GM13976 (cell line): ENCODE results near the gene PIP4K2B.

Experiments
- DNase-seq: peaks from one replicate; pipeline ENCODE4 v3.0.0; 2012; ENCODE audit warnings: low spot score
- CTCF ChIP-seq: IDR thresholded peaks from 2 replicates; pipeline ENCODE4 v1.5.1; 2012; ENCODE audit warnings: borderline replicate concordance, mild to moderate bottlenecking; ENCODE audit not compliant: insufficient read depth; ENCODE audit errors: extremely low read depth, missing control alignments, control extremely low read depth
- in situ Hi-C: fragments of 300-500 bp; cut with MboI; formaldehyde crosslinking; loops from one replicate; pipeline ENCODE4 v1.12.0; 2022; ENCODE audit warnings: low sequenced_read_pairs, mixed read lengths, inconsistent platforms; ENCODE audit not compliant: unreplicated experiment

Gene PIP4K2B

DNA sequence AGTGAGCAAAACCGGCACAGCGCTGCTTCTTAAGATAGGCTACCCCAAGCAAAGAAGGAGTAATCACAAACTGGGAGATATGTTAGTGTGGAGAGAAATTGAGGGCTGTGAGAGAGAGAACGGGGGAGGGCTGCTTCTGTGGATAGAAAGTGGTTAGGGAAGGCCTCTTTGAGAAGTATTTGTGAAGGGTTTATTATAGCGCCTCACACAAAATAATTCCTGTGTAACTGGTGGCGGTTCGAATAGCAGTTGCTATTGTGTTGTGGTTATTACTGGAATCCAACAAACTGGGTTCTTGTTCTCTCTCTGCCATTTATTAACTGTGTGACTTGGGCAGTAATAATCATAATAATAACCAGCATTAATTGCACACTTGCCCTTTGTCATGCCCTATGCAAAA, 78.4 kb downstream of the PIP4K2B start:
- in situ Hi-C loops: no loop called here
- DNase-seq: no peak
- TF ChIP-seq CTCF: no peak

DNA sequence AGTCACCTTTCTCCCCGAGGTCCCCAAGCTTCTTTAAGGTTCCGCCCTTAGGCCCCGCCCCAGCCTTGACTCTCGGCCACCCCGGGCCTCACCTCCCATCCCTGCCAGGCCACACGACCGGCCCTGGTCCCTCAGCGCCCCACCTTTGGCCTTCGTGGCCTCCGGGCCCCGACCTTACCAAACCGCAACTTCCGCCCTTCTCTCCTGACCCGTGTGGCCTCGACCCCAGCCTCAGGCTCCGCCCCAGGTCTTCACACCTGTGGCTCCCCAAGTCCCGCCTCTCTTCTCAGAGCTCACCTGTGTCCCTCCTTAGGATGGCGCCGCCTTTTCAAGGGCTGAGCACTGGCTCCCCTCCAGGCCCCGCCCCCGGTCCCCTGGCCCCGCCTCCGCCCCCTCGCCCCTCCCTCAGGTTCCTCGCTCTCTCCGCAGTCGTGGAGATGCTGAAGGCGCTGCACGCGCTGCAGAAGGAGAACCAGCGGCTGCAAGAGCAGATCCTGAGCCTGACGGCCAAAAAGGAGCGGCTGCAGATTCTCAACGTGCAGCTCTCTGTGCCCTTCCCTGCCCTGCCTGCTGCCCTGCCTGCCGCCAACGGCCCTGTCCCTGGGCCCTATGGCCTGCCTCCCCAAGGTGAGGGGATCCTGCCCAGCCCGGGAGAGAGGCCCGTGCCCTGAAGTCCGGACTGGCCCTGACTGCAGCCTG, 79.3 kb downstream of the PIP4K2B start:
- TF ChIP-seq CTCF: no peak
- in situ Hi-C loops: no loop called here
- DNase-seq: no peak

DNA sequence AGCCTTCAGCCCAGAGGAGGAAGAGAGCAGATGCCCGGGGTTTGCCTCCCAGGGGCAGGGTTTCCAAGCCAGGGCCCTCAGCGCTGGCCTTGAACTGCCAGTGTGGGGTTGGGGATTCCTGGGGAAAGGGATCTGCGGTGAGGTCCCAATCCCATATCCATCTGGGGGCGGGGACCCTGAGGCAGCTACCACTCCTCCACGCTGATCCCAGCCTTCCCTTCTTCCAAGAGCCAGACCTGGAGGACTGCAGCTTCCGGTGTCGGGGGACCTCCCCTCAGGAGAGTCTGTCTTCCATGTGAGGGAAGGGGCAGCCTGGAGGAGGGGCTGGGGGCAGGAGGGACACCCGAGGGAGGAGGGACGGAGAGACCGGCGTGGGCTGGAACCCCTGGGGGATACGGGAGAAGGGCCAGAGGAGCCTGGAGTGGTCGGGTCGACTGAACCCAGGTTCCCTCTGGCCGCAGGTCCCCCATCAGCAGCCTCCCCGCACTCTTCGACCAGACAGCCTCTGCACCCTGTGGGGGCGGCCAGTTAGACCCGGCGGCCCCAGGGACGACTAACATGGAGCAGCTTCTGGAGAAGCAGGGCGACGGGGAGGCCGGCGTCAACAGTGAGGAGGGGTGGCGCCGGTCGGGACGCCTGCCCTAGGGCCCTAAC, 79.9 kb downstream of the PIP4K2B start:
- DNase-seq: no peak
- in situ Hi-C loops: no loop called here
- no peak for TF ChIP-seq CTCF

- in situ Hi-C loops: no loop called here
- no peak for TF ChIP-seq CTCF
- no peak for DNase-seq
Measured at GRCh38 chr17:38717139-38717745, 82.1 kb downstream of the PIP4K2B start.

DNA sequence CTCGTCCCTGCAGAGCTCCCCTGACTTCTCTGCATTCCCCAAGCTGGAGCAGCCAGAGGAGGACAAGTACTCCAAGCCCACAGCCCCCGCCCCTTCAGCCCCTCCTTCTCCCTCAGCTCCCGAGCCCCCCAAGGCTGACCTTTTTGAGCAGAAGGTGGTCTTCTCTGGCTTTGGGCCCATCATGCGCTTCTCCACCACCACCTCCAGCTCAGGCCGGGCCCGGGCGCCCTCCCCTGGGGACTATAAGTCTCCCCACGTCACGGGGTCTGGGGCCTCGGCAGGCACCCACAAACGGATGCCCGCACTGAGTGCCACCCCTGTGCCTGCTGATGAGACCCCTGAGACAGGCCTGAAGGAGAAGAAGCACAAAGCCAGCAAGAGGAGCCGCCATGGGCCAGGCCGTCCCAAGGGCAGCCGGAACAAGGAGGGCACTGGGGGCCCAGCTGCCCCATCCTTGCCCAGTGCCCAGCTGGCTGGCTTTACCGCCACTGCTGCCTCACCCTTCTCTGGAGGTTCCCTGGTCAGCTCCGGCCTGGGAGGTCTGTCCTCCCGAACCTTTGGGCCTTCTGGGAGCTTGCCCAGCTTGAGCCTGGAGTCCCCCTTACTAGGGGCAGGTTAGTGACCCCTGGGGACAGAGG, 82.9 kb downstream of the PIP4K2B start:
- DNase-seq: no peak
- TF ChIP-seq CTCF: no peak
- in situ Hi-C loops: no loop called here
